Liver (tissue), 9 donors: ENCODE data around the gene JAG1. TPM values are rescaled to one million over a fixed set of nuclear protein-coding genes. Genes with fewer than 3 reads are reported as not detected.

Experiments
- DNase-seq: peaks from one replicate; pipeline ENCODE4 v3.0.0-alpha.2; 2017; ENCODE audit warnings: low spot score
- H3K27ac ChIP-seq, 2 donors: one replicate each; pipeline ENCODE4 v1.7.0; 2013; ENCODE audit warnings: inconsistent platforms in 2 of 2, low read length in 2 of 2, control low read depth in 1 of 2, low read depth in 1 of 2, mild to moderate bottlenecking in 1 of 2
- H3K27me3 ChIP-seq, 4 donors: one replicate each; pipeline versions ENCODE4 v1.6.1 to v1.7.0; 2013; ENCODE audit warnings: low read length in 3 of 4, inconsistent platforms in 1 of 4, mild to moderate bottlenecking in 1 of 4, moderate library complexity in 1 of 4; ENCODE audit not compliant: control insufficient read depth in 4 of 4, insufficient read depth in 4 of 4
- H3K36me3 ChIP-seq, 4 donors: one replicate each; pipeline versions ENCODE4 v1.6.1 to v1.7.0; 2013; ENCODE audit warnings: low read length in 3 of 4, mild to moderate bottlenecking in 3 of 4, low read depth in 1 of 4, moderate library complexity in 1 of 4; ENCODE audit not compliant: control insufficient read depth in 4 of 4, insufficient read depth in 3 of 4
- H3K4me1 ChIP-seq, 4 donors: one replicate each; pipeline versions ENCODE4 v1.6.1 to v1.7.0; 2013; ENCODE audit warnings: low read length in 3 of 4, mild to moderate bottlenecking in 3 of 4, moderate library complexity in 1 of 4; ENCODE audit not compliant: control insufficient read depth in 4 of 4, insufficient read depth in 4 of 4
- H3K4me3 ChIP-seq, 3 donors: one replicate each; pipeline versions ENCODE4 v1.6.1 to v1.7.0; 2013; ENCODE audit warnings: low read length in 3 of 3, control low read depth in 1 of 3, low read depth in 1 of 3, mild to moderate bottlenecking in 1 of 3
- H3K9ac ChIP-seq, 2 donors: one replicate each; pipeline ENCODE4 v1.7.0; 2013; ENCODE audit warnings: low read length in 2 of 2, mild to moderate bottlenecking in 2 of 2, moderate library complexity in 2 of 2, control low read depth in 1 of 2, low read depth in 1 of 2
- H3K9me3 ChIP-seq, 4 donors: one replicate each; pipeline versions ENCODE4 v1.6.1 to v1.7.0; 2013; ENCODE audit warnings: low read length in 3 of 4; ENCODE audit not compliant: control insufficient read depth in 4 of 4
- ATF3 ChIP-seq: IDR thresholded peaks from 2 replicates; pipeline ENCODE4 v1.6.1; 2016; ENCODE audit warnings: antibody characterized with exemption
- CTCF ChIP-seq: fragments of 150-350 bp; IDR thresholded peaks from 2 replicates; pipeline ENCODE4 v1.5.1; 2017; ENCODE audit warnings: improper control_type of control experiment, low read depth, low read length; ENCODE audit not compliant: missing input control
- EGR1 ChIP-seq, 2 donors: IDR thresholded peaks; 2 replicates each; pipeline ENCODE4 v1.6.1; 2016 to 2018; ENCODE audit warnings: antibody characterized with exemption in 2 of 2, low read depth in 2 of 2
- GABPA ChIP-seq, 2 donors: IDR thresholded peaks in 1 of 2; conservative IDR thresholded peaks in 1 of 2; 2 replicates each; pipeline ENCODE4 v1.6.1; 2016; ENCODE audit warnings: antibody characterized with exemption in 2 of 2, mild to moderate bottlenecking in 1 of 2, moderate library complexity in 1 of 2
- HNF4A ChIP-seq, 2 donors: conservative IDR thresholded peaks; 2 replicates each; pipeline ENCODE4 v1.6.1; 2016; ENCODE audit warnings: antibody characterized with exemption in 2 of 2, mild to moderate bottlenecking in 2 of 2
- HNF4G ChIP-seq: IDR thresholded peaks from 2 replicates; pipeline ENCODE4 v1.6.1; 2016; ENCODE audit warnings: antibody characterized with exemption
- JUND ChIP-seq, 2 donors: IDR thresholded peaks; 2 replicates each; pipeline ENCODE4 v1.6.1; 2016; ENCODE audit warnings: antibody characterized with exemption in 2 of 2
- RAD21 ChIP-seq, 2 donors: IDR thresholded peaks; 2 replicates each; pipeline ENCODE4 v1.6.1; 2016; ENCODE audit warnings: antibody characterized with exemption in 2 of 2, mild to moderate bottlenecking in 2 of 2
- SP1 ChIP-seq: IDR thresholded peaks from 2 replicates; pipeline ENCODE4 v1.6.1; 2018; ENCODE audit warnings: antibody characterized with exemption, mild to moderate bottlenecking
- TAF1 ChIP-seq: conservative IDR thresholded peaks from 2 replicates; pipeline ENCODE4 v1.6.1; 2016; ENCODE audit warnings: antibody characterized with exemption, mild to moderate bottlenecking
- YY1 ChIP-seq: IDR thresholded peaks from 2 replicates; pipeline ENCODE4 v1.6.1; 2016; ENCODE audit warnings: antibody characterized with exemption, mild to moderate bottlenecking
- ZBTB33 ChIP-seq: IDR thresholded peaks from 2 replicates; pipeline ENCODE4 v1.6.1; 2016; ENCODE audit warnings: antibody characterized with exemption
- WGBS: extraction: QIAGEN DNeasy Blood & Tissue Kit; methylation state at CpG from one replicate; pipeline ENCODE4 v1.1.7; 2013; 5-methylcytosine and 5-hydroxymethylcytosine counted together
- polyA plus RNA-seq, 2 donors: library from polyadenylated mRNA; stranded (reverse) in 1 of 2; unstranded in 1 of 2; fragments of 200-250 nt in 1 of 2; fragments of >200 nt in 1 of 2; fragmentation: Nextera tagmentation in 1 of 2; extraction: Ambion mirVana in 1 of 2; gene quantifications; one replicate each; pipeline versions ENCODE4 v1.2.1 to v1.2.3, GENCODE V29; 2013 to 2015
- total RNA-seq, 2 donors: library from RNA; depleted of rRNA; stranded (reverse); fragments of >200 nt; gene quantifications; one replicate each; pipeline ENCODE4 v1.2.3, GENCODE V29; 2014
- TF ChIP-seq, protein P1 (sequence below): IDR thresholded peaks from 2 replicates; pipeline ENCODE4 v1.6.1; 2016; ENCODE audit warnings: antibody characterized with exemption, mild to moderate bottlenecking
- donor health status: healthy.
- donor health status: healthy.
- donor health status: healthy.
- donor health status: healthy.
- donor health status: healthy.

Gene JAG1
- total and polyA plus RNA-seq, 4 donors: 1.8 to 16.6 (median 4.6) TPM

GRCh38 chr20:10687895-10688294 is 14.1 kb upstream of the JAG1 start:
- DNase-seq: no peak
- H3K4me3 ChIP-seq: no peak overlapping the region
- 86% methylated on average over 5 of the region's 5 CpGs for WGBS
- no peak overlapping the region for H3K27ac ChIP-seq
- H3K9ac ChIP-seq: no peak overlapping the region
- no peak for TF ChIP-seq SP1
- no peak for TF ChIP-seq ZBTB33
- no peak for TF ChIP-seq YY1
- no peak for TF ChIP-seq CTCF
- TF ChIP-seq GABPA (IDR thresholded peaks at IDR 0.05 in 1 of 2, conservative IDR thresholded peaks at IDR 0.05 in 1 of 2): no peak
- no peak for TF ChIP-seq HNF4A (conservative IDR thresholded peaks at IDR 0.05)
- TF ChIP-seq, protein P1, sequence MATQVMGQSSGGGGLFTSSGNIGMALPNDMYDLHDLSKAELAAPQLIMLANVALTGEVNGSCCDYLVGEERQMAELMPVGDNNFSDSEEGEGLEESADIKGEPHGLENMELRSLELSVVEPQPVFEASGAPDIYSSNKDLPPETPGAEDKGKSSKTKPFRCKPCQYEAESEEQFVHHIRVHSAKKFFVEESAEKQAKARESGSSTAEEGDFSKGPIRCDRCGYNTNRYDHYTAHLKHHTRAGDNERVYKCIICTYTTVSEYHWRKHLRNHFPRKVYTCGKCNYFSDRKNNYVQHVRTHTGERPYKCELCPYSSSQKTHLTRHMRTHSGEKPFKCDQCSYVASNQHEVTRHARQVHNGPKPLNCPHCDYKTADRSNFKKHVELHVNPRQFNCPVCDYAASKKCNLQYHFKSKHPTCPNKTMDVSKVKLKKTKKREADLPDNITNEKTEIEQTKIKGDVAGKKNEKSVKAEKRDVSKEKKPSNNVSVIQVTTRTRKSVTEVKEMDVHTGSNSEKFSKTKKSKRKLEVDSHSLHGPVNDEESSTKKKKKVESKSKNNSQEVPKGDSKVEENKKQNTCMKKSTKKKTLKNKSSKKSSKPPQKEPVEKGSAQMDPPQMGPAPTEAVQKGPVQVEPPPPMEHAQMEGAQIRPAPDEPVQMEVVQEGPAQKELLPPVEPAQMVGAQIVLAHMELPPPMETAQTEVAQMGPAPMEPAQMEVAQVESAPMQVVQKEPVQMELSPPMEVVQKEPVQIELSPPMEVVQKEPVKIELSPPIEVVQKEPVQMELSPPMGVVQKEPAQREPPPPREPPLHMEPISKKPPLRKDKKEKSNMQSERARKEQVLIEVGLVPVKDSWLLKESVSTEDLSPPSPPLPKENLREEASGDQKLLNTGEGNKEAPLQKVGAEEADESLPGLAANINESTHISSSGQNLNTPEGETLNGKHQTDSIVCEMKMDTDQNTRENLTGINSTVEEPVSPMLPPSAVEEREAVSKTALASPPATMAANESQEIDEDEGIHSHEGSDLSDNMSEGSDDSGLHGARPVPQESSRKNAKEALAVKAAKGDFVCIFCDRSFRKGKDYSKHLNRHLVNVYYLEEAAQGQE: no peak
- no peak for TF ChIP-seq HNF4G
- TF ChIP-seq JUND (IDR thresholded peaks at IDR 0.05): no peak
- no peaks in the 10 kb centered on the region for H3K27me3 ChIP-seq
- H3K4me1 ChIP-seq: no peaks in the 10 kb centered on the region
- H3K9me3 ChIP-seq: no peaks in the 10 kb centered on the region
- no peaks in the 10 kb centered on the region for H3K36me3 ChIP-seq

GRCh38 chr20:10686356-10687133 is 12.7 kb upstream of the JAG1 start:
- TF ChIP-seq ZBTB33 (no peak), TAF1 (no peak), ATF3 (no peak), RAD21 (IDR thresholded peaks at IDR 0.05) (no peak), JUND (IDR thresholded peaks at IDR 0.05) (no peak), CTCF (no peak), YY1 (no peak), EGR1 (IDR thresholded peaks at IDR 0.05; ENCODE audit: low read depth in 2 of 2) (no peak), HNF4G (no peak)

More at GRCh38 chr20:10686356-10687133, 12.7 kb upstream of the JAG1 start:
- H3K27me3 ChIP-seq: no peaks in the 10 kb centered on the region
- H3K4me3 ChIP-seq: no peak overlapping the region
- 96% methylated on average over 14 of the region's 14 CpGs for WGBS
- H3K36me3 ChIP-seq: no peaks in the 10 kb centered on the region
- H3K4me1 ChIP-seq: no peaks in the 10 kb centered on the region
- no peak for DNase-seq
- no peak overlapping the region for H3K27ac ChIP-seq
- H3K9ac ChIP-seq: no peak overlapping the region
- no peaks in the 10 kb centered on the region for H3K9me3 ChIP-seq
